HUDEP-2 (cell line): Measurements from ENCODE around the gene KIF18B.

Source experiments
- DNase-seq, 76 experiments: peaks; one replicate each; lab custom pipeline; 2025; ENCODE audit not compliant: unreplicated experiment in 76 of 76; lab: John Stamatoyannopoulos, UW

The KIF18B gene

DNA sequence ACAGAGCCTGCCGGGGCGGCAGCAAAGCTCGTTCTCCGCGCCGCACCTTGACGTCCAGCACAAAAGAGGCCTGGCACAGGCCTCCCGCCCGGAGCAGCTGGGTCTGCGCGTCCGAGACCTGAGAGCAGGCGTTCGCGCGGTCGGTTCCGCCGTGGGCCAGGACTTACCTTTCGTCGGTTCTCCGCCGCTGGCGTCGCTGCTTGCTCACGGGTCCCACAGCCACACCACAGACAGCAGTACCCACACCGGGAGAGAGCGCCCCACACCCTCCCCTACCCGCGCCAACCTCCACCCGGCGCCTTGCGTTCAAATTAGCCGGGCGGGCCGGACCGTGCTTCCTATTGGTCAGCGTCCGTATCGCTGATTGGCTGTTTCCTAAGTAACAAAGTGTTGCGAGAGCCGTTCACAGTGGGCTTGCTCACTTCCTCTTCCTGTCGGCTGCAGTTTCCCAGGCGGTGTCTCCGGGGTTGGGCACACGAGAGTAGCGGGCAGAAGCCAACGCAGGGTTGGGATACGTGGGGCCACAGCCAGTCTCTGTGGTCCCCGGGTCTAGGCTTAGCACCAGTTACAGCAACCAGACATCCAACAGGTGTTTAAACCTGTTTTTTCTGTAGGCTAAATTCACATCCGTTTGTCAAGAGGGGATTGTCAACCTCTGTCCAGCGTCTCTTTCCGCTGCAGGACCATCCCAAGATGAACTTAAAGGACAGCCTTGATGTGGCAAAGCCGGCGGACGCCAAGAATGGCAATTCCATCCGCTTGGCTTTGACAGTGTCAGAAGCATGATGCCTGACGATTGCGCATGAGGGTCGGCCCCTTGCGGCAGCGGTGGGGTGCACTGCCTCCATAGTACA lies at the start of gene KIF18B:
TSS of gene KIF18B (minus strand) at position 313 of the 854 bp plus-strand sequence. CDS start 11,429 bp downstream, outside the sequence.
- DNase-seq: peak in 75 of 76 experiments; percentile 41 to 97 (median 92)

GRCh38 chr17:44996304-44996703 lies 48.7 kb upstream of the KIF18B start:
- no peak for DNase-seq

GRCh38 chr17:44995436-44996001 lies 47.9 kb upstream of the KIF18B start:
- DNase-seq: no peak

GRCh38 chr17:44992242-44992939 lies 44.8 kb upstream of the KIF18B start:
- DNase-seq: no peak

DNA sequence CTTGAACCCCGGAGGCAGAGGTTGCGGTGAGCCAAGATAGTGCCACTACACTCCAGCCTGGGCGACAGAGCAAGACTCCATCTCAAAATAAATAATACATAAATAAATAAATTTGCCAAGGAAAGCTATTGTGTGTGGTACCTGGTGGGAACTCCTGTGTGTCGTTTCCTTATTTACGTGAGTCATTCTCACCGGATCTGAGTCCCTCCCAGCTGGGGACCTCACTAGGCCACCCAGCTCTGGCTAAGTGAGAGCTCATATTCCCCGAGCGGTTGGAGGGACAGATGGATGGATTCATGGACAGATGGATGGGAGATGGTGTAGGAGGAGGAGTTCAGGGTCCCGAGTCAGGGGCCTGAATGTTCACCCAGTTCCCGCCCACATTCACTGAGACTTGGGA lies 43.4 kb upstream of the KIF18B start:
- no peak for DNase-seq

DNA sequence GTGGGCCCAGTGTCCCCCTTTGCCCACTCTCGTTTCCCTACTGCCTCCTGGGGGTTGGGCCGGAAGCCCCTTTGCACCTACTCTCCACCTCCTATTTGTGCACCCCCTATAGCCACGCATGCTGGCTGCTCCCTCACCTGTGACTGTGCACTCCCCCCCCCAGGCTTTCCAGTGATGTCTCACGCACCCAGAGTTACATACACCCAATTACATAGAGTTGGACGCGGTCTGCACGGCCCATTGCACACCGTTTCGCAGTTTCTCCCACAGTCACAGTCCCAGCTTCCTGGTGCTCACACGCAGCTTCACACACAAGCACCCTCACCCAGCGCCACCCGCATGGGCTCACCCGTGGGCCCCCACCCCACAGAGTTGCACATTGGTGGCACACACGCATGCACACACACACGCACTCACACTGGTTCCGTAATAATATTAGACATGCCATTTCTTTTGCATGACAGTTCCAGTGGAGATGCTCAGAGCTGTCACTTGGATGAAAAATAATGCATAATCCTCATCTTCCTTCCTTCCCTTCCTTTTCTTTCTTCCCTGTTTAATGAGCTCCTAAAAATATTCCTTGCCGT lies 42.1 kb upstream of the KIF18B start:
- DNase-seq: no peak

- no peak for DNase-seq
These were observed 40.7 kb upstream of the KIF18B start for GRCh38 chr17:44988044-44988942.

DNA sequence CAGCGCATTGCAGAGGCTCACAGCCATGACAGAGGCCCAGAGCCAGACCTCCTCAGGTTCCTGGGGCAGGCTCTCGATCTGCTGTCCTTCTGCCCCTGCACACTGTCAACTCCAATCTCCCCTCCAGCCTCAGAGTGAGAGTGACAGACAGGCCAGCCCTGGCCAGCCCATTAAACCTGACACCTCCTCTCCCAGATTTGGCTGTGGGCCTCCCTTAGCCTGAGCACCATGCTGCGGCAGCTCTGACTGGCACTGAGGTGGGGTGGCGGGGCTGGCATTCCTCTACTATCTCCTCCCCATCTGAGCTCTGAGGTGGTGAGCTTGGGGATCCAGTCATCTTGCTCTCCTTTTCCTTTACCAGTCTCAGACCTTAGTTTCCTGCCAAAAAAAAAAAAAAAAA lies 36.0 kb upstream of the KIF18B start:
- DNase-seq: no peak

- no peak for DNase-seq
These were observed 34.6 kb upstream of the KIF18B start for GRCh38 chr17:44982113-44982702.

DNA sequence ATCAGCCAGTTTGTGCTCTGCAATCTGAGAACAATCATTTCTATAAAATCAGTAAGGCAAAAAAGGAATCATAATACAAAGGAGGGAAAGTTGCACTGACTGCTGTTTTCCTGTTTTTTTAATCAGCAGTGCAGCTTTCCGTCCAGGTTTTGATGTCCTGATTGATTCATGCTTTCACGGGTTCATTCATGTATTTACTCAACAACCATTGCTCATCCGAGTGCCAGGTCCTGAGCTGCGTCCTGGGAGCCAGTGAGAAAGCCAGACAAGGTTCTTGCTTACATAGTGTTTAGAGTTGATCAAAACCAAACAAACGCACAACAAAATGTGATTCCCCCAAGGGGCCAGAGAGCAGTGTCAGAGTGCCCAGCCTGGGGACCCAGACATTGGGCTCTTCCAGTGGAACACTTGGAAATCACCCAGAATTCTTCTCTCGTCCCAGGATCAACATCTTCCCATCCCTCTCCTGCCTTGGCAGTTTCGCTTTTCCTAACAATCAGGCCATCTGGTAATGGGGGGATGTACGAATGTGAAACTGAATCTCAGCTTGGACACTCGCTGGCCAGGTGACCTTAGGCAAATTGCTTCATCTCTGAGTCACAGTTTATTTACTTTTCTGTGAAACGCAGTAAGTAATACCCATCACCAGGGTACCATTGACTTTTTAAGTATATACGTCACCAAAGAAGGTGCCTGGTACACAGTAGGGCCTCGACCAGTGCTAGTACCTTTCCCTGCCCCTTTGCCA lies 33.8 kb upstream of the KIF18B start:
- DNase-seq: no peak

- no peak for DNase-seq
These were observed 31.9 kb upstream of the KIF18B start for GRCh38 chr17:44979426-44979995.

GRCh38 chr17:44978807-44979206 lies 31.2 kb upstream of the KIF18B start:
- DNase-seq: no peak

GRCh38 chr17:44977814-44978550 lies 30.4 kb upstream of the KIF18B start:
- no peak for DNase-seq

- peak in 1 of 76 experiments; percentile 18 for DNase-seq
These were observed 29.5 kb upstream of the KIF18B start for GRCh38 chr17:44977065-44977464.

DNA sequence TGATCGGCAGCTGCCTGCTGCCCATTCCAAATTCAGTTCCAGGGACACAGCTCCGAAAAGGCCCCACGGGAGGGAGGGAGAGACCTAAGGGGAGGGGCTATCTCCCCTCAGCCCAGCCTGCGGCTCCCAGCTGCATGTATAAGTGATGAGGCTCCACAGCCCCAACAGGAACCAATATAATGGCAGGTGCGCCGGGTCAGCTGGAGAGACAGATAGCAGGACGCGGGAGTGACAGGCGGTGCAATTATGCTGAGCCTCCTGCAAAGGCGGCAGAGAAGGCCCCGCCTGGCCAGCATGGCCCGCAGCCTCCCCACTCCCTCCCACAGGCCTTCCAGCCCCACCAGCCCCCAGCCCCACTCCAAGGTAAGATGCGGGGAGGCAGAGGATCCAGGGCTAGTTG lies 28.6 kb upstream of the KIF18B start:
- no peak for DNase-seq

GRCh38 chr17:44972953-44973352 lies 25.4 kb upstream of the KIF18B start:
- DNase-seq: no peak

- DNase-seq: no peak
These were observed 24.4 kb upstream of the KIF18B start for GRCh38 chr17:44971776-44972483.
